Measurements from ENCODE around the gene THSD7B.
"Not testable (repeated sequence)": the region's sequence is repeated elsewhere in the genome, so short reads cannot be mapped to it uniquely, and the experiment has no call there.

The THSD7B gene

DNA sequence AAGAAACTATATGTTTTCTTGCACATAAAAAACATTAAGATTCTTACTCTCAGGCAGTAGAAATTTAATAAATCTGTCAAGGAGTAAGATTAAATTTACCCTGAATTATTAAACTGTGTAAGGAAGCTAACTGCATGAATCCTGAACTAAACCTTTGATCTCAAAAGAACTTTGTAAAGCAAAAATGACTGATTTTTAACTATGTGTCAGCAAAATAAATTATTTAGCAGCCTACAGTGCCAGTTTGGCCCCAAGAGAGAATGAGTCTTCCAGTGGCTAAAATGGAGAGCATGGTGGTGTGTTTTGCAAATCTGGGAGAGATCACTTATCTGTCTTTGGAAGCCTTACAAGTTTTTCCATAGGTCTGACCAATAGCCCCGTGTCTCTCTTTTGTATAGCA, 190.7 kb downstream of the THSD7B start:
- no peak for DNase-seq

DNA sequence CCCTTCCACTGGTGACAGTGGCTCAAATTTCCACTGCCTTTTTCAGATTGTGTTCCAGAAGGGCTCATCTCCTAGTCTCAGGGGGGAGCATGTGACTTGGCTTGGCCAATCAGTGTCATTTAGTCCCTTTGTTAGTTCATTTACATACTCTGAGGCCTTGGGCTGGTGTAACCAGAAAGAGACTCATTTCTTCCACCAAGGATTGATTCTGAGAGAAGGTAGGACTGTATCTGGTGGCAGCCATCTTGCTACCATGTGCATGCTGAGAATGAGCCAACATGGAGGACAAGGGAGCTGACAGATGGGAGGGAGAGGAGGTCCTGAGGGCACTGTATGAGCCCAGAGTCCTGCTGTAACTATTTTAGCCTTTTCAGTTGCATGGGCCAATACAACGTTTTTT, 191.7 kb downstream of the THSD7B start:
- DNase-seq = no peak

DNA sequence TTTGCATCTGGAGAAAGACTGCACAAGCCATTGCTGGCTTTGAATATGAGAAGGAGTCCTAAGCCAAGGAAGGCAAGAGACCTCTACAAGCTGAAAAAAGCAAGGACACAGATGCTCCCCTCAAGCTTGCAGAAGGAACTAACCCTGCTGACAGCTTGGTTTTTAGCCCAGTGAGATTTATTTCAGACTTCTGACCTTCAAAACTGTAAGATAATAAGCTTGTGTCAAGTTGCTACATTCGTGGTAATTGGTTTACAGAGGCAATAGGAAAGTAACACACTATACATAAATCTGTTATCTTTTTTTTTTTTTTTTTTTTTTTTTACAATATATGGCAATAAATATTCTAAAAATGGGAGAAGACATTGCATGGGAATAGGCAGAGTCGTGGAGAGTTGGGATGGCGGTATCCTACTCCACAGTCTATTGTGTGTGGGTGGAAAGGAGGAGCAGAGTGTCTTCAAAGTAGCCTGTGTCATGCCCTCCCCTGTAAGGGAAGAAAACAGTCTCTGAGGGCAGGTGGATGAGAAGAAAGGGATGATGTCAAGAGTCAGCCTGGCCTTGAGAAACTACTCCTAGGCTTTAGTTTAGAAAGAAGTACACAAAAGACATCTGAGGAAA, 196.9 kb downstream of the THSD7B start:
- no peak for DNase-seq

DNA sequence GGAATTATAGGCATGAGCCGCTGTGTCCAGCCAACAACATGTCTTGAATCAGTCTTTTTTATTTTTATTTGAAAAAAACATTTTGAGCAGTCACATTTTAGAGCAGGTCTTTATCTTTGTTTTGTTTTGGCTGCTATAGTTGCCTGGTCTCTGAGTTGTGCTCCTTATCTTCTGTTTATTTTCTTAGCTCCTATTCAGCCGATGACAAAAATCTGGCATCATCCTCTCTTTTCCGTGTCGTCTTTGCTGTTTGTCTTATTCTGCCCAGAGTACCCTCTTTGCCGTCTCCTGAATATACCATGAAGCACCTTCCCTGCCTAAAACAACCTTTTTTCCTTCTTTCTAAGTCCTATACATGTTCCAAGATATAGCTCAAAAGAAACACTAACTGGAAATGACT, 201.1 kb downstream of the THSD7B start:
- no peak for DNase-seq

DNA sequence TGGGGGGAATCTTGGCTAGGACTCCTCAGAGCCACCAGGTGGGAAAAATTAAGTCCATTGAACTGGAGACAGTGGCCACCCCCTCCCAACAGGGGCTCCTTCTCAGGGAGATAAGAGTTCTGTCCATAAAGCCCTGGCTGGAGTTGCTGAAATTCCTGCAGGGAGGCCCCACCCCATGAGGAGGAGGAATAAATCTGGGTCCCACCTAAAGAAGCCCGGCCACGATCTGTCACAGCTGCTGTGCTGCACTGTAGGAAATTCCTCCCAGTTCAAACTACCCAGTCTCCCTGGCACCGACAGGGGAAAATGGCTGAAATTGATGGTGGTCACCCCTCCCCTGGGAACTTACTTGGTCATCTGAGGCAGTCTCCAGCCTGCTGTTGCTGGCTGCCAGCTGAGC, 215.0 kb downstream of the THSD7B start:
- DNase-seq = no peak

DNA sequence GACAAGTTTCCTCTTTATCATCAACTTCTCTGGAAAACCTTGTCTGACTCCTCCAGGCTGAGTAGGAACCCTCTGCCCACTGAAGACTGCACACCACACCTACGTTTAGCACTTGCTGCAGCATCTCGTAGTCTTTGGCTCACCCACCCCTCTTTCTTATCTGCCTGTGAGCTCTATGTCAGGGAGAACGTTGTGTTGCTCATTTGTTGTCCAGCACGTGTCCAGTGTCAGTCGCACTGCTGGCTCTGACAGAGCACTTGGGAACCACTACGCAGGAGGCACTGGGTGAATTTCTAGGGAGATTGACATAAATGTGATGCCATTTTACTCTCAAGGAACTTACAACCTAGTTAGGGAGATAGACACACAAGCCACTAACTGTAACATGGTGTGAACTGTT, 216.3 kb downstream of the THSD7B start:
- DNase-seq = not testable (repeated sequence)

DNA sequence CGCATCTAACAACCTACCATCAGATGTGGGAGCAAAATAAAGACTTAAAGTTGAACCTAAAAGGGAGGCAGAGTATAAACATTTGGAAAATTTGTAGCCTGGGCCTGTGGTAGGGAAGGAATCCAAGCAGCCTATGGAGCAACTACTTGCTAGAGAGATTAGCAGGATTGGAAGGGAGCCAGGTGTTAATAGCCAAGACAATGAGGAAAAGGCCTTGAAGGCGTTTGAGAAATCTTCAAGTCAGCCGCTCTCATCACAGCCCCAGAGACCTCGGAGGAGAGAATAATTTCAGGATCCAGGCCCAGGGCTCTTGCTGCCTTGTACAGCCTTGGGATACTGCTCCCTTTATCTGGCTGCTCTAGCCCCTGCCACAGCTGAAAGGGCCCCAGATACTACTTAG, 219.7 kb downstream of the THSD7B start:
- no peak for DNase-seq

DNA sequence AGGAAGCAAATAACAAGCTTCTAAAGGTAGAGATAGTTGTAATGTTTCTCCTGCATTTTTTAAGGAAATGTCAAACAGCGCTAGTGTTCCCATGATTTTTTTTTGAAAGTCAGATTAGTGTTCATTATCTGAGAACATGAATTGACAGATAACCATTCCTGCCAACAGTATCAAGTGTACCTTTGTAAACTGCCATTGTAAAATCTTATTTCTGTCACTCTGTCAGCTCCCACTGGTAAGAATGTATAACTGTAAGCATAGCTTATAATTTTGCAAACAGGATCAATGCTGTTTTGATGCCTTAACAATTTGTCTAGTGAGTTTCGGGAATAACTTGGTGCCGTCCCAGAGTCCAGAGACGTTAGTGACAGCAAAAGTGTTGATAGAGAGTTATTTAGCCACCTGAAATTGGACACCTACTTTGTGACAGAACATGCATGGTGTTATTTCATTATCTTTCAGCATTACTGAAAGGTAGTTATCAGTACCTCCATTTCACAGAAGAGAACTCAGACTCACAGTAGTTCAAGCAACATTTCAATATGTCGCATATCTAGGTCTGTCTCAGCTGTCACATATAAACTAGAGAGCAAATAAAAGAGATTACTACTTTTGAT, 221.4 kb downstream of the THSD7B start:
- DNase-seq = no peak

DNA sequence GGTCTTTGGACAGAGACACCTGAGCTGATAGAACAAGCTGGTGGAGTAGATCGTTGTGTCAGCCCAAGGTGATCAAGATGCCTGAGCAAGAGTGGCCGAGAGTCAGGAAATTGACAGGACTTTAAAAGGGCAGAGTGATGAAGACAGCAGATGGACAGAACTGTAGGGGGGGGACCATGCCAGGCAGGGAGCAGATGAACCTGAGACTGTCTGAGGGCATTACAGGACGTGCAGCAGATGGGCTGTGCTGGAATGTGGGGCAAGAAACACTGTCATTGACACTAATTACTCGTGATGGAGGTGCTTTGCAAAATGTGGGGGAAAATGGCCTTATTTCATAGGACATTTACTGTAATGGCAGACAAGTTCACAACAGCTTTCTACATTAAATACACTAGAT, 225.0 kb downstream of the THSD7B start:
- no peak for DNase-seq

DNA sequence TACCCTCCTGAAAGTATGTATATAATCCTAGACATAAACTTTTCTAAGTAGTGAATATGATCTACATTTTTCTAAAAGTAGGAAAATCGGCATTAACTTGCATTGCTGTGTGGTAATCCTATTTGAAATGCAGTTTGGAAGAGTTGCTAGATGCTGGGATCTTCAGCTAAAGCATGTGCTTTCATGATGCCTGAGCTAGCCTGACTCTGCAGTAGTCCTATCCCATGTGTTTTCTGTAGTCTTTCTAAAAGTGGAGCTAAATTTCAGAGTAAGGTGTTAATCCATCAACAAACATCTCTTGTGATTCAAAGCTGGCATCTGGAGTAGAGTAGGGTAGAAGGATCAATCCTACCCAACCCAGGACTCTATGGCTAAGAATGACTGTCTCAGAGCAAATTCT, 229.4 kb downstream of the THSD7B start:
- DNase-seq = no peak

DNA sequence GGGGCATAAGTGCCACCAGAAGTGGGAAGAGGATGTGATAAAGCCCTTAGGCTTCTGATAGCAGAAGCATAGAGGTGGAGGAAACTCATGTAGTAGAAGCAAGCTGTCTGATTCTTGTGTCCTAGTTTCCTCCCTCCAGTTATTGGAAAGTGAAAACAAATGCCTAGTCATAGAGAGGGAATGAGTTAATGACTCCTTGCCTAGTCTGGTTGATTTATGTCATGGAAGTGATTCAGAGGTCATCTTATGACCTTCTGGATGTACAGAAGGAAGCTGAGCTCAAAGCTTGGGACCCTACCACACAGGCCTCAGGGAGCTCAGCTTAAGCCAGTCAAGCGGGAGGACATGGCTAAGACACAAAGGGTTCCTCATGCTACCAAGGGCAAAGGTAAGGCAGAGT, 232.2 kb downstream of the THSD7B start:
- DNase-seq = no peak

DNA sequence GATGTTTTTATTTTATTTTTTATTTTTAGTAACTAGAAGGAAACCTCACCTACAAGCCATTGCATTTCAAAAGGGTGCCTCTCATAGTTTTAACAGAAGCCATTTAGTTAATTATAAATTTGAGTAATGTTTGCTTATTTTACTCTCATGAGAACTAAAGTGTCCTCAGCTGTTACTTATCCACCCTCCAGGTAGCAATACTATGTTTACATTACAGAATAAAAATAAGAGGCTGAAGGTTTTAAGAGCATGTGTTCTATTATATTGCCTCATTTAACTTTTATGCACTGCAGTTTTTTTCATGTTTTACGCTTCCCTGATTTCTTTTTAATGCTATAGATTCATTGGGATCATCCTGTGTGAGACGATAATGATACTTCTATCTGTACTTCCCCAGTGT, 235.5 kb downstream of the THSD7B start:
- no peak for DNase-seq

DNA sequence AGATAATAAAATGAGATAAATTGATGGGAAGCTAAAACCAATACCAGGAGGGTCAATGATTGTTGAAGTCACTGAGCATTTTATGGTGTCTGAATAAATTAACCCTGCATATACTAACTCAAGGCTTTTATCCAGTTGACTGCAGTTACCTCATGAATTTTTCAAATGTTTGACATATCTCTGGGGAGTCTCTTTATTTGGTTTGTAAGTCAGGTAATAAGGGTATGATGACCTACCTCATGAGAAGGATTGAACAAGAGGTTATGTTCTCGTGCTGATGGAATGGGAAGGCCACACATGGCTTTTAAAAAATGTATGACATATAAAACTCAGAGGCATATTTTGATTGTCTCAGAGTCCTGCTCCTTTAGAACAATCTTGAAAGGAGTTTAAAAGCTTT, 237.6 kb downstream of the THSD7B start:
- no peak for DNase-seq

DNA sequence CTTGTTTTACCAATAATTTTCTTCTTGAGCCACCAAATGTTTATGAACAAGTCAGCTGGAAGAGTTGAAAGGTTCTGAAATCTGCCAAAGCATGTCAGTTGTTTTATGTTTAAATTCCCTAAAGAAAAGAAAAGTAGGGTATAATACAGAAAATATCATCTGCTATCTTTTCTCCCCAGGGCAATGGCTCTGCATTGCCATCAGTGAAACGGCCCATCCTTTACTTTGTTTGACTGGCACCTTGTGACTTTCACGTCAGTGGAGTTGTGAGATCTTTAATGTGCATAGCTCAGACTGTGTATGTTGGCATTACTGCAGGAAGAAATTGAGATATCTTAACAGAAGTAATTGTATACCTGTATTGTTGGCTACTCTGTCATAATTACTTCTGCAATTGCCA, 239.9 kb downstream of the THSD7B start:
- DNase-seq = no peak

DNA sequence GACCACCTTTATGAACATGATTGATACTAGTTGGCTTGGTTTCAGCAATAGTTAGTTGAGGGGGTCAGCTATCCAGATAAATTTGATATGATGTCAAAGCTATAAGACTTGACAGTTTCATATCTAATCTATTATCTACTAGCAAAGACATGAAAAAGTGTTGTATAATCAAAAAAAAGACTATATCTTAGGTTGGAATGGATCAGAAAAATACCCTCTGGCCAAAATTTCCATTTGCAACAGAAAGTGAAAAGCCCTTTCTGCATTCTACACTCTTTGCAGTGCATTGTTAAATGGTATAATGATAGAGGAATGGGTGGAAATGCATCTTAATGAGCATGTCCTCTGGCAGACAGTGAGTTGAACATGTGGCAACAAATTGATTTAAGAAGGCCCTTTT, 242.6 kb downstream of the THSD7B start:
- no peak for DNase-seq

DNA sequence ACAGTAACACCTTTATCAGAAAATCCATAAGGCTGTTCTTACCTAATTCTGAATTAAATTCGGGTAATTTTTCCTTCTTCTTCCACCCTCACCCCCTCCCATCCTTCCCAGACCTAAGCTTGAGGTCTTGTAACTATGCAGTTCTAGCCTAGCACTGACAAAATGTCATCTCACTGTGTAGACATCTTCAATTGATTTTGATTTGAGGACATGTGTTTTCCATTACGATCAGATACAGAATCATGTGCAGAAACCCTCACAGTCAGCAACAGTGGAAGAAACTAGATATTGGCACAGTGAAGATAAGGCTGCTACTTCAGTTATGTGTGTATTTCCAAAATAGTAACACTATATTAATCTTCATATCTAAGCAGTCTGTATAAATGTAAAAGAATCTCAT, 244.6 kb downstream of the THSD7B start:
- no peak for DNase-seq

DNA sequence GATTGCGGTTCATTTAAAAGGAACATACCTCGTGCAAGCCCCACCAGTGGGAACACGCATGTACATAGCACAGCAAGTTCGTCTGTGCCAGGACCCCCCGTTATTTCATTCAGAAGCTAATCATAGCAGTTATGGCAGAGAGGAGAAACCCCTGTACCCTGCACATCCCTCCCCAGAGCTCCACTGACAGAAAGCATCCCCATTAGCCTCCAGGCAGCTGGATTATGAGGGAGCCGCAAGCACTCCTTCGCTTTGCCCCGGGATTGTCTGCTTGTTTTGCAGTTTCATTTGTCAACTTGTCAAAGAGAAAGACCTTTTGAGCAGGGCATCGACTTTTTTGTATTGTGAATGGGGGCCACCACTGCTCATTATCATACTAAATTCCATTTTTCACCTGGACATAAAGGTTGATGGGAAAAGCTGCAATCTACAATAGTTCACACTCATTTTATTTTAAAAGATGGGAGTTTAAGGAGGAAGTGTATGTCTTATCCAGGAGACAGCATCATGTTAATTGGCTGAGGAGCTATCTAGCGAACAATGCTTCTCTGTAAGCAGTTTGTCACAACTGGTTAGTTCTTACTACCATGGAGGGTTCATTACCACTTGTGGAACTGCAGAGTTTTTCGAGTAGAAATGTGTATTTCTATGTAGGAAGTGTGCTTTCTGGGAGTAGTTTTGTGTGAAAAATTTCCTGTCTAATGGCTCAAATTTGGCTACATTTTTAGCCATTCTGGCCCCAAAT, 255.3 kb downstream of the THSD7B start:
- DNase-seq = no peak

DNA sequence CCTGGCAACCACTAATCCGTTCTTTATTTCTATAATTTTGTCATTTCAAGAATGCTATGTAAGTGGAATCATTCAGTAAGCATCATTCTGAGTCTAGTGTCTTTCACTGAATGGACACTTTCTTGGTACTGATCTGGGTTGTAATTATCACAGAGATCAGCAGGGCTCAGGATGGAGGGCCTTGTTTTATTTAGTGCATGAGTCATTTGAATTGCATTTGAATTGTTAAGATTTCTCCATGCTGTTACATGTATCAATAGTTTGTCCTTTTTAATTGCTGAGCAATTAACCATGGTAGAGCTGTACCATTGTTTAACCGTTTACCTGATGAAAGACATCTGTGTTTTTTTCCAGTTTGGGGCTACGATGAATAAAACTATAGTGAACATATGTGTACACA, 256.4 kb downstream of the THSD7B start:
- DNase-seq = no peak

DNA sequence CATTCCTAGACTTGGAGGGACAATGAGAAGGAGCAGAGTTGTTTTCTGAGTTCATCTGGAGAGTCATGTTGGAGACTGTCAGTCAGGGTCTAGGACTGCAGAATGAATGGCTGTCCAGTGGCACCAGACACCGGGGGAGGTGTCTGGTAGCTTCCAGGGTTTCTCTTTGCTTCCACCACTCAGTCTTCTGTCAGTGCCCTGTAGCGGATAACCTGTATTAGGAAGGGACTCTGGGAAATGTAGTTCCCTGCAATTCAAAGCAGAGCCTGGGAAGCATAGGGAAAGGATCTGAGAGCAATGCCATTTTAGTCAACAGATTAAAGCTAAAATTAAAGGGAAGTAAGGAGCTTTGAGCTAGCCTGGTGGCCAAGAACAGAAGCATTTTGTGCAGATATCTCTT, 257.9 kb downstream of the THSD7B start:
- DNase-seq = no peak

DNA sequence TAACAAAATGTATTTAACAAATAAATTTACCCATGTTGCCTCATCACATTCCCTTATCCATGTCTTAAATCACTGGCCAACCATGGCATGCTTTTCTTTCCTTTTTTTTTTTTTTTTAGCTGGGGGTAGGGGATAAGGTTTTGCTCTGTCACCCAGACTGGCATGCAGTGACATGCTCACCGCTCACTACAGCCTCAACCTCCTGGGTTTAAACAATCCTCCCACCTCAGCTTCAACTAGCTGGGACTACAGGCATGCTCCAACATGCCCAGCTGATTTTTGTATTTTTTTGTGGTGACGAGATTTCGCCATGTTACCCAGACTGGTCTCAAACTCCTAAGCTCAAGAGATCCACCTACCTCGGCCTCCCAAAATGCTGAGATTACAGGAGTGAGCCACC, 266.4 kb downstream of the THSD7B start:
- no peak for DNase-seq

DNA sequence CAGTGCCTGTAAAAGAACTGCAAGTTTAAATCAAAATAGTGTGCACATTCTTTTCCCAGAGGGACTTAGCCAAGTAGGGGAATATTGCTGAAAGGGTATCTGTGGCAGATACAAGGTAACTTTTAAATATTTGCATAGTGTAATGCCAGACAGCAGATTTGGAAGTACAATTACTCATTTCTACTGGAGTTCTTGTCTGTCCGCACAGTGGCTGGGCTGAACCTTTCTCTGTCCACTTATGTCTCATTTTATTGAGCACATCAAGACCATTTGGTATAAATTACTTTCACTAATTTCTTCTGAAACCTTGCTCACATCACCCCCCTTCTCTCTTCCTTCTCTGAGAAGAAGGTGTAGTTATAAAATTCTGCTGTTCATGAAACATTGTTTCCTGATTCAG, 271.3 kb downstream of the THSD7B start:
- no peak for DNase-seq

DNA sequence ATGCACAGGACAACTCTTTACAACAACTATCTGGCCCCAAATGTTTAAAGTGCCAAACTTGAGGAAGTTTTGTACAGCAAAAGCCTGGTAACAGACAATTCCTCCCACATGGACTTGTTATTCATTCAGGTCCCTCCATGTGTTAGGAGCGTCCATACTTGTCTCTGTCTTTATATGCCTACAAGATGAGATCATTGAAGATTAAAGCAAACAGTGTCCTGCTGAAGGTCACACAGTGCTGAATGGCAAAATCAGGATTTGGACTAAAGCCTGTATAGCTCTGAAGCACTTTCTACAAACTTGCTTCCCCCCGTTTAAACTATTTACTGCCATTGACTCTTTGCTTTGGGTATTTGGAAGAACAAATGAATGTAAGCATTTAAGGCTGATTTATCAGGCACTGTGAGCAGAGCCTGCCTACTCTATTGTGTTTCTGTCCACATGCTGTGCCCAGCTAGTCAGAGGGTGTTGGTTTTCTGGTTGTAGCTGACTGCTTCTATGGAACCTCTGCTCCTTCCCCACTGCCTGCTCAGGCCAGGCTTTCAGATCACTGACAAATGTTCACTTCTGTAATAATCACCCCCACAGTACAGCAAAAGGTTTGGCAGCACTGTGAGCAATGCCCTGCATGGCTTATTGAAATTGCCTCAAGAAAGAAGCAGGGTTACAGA, 274.3 kb downstream of the THSD7B start:
- no peak for DNase-seq

DNA sequence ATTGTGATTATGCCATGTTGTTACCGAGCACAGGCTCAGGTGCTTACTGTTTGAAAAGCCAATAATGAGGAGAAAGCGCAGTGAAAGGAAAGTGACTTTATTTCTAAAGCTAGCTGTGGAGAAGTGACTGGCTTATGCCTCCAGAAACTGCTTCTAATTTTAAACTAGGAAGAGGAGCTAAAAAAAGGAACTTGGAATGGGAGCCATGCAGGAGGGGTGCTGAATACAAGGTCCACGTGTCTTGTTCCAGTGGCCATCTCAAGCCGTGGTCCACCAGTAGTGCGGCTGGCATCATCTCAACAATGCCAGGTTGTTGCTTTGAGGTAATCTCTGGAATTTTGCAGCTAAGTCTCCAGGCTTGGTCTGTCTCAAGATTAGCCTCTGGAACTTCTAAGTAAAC, 282.0 kb downstream of the THSD7B start:
- no peak for DNase-seq

DNA sequence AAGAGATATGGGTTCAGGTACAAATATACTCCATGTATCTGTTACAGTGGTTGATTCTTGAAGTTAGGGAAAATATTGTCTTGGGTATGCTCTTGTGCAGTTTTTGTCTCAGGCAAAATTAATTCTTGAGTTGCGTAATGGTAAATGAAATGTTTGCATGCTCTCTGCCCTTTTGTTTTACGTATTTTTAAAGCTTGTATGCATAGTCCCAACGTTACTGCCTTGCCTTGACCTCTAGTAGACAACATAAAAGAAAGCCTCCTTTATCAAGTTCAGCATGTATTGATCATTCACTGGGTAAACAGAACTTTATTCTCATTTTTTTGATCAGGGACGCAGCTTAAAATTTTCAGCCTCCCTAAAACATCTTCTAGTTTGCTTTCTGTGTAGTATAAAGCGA, 283.1 kb downstream of the THSD7B start:
- DNase-seq = no peak

Data from T-helper 2 cell (primary cell).